ENCODE measurements around the gene PRR27.
"Not testable (repeated sequence)": the region's sequence is repeated elsewhere in the genome, so short reads cannot be mapped to it uniquely, and the experiment has no call there.

The PRR27 gene

GRCh38 chr4:70203601-70204000 is 49.6 kb downstream of the PRR27 start:
- no peak for DNase-seq

GRCh38 chr4:70212752-70213151 is 58.7 kb downstream of the PRR27 start:
- not testable (repeated sequence) for DNase-seq

All from activated CD8-positive, alpha-beta memory T cell treated with anti-CD3 and anti-CD28 coated beads, Interleukin-2, amount 50 U/mL, for 4 hours (primary cell).